RKO (cell line): ENCODE measurements around the gene ADCY1.

Experiments used
- DNase-seq: peaks from one replicate; pipeline ENCODE4 v3.0.0-alpha.2; 2016; ENCODE audit warnings: low spot score

The ADCY1 gene

DNA sequence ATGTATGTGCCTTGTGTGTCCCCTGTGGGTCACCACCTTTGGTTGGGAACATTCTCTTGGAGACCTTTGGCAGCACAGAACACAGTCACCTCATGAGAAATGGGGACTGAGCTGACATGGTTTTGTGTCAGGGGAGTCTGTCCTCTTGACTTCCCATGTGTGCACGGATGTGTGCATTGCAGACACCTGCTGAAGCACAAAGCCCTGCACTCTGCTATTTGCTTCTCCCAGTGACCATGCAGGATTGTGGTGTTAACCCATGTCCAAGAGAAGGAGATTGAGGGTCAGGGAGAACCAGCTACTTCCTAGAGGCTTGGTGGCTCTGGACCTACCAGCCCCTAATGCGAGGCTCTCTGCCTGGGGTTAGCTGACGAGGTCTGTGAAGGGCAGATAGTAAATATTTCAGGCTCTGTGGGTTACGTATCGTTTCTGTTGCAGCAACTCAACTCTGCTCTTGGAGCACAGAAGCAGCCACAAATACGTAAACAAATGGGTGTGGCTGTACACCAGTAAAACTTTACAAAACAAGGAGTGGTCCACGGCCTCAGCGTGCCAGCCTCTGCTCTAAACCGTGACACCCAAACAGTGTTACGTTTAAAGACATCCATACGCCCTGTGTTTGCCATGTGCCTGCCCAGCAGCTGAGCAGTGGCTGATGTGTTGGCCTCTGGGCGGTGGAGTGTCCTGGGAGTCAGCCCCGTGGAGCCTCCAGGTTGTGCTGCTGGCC is 51.7 kb downstream of the ADCY1 start:
- DNase-seq: no peak

- no peak for DNase-seq
Measured at GRCh38 chr7:45626441-45627430, 52.6 kb downstream of the ADCY1 start.

GRCh38 chr7:45627691-45628456 is 53.7 kb downstream of the ADCY1 start:
- no peak for DNase-seq

DNA sequence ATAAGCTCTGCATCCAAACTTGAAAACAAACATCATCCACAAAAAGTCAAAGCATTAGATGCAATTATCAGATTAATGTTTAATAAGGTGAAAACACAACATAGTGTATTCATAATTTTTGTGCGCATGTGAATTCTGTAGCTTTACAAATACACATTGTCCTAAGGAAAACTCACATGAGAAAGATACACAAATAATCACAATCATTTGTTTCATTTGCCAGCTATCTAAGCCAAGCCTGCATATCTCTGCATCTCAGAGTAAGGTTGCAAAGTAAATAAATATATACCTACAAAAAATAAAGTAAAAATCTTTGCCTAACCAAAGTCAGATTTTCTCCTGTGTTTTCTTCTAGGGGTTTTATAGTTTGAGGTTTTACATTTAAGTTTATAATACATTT is 57.4 kb downstream of the ADCY1 start:
- DNase-seq: no peak

DNA sequence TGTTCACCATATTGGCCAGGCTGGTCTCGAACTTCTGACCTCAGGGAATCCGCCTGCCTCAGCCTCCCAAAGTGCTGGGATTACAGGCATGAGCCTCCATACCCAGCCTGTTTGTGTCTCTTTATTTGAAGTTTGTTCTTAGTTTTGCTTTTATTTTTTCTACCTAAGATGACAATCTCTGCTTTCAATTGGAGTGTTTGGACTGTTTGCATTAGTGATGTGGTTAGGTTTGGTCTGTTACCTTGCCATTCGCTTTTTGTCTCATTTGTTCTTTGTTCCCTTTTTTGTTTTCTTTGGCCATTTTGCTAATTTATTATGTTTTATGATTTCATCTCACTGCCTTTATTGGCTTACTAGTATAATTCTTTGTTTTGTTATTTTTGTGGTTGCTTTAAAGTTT is 62.6 kb downstream of the ADCY1 start:
- DNase-seq: no peak

DNA sequence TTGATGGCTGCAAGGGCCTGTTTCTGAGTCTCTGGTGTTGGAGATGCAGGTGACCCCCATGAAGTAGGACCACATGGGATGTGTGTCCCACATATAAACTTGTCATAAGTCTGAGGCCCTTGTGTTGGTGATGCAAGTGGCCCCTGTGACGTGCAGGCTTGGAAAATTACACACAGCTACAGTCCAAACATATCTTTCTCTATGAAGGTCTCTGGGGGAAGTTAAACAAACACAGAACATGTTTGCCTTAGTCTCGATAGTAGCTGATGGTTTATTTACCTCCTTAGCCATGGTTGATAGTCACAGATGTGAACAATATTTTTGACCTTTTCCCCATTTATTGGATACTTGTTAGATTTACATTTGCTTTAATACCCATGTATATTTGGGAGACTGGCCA is 64.7 kb downstream of the ADCY1 start:
- no peak for DNase-seq

DNA sequence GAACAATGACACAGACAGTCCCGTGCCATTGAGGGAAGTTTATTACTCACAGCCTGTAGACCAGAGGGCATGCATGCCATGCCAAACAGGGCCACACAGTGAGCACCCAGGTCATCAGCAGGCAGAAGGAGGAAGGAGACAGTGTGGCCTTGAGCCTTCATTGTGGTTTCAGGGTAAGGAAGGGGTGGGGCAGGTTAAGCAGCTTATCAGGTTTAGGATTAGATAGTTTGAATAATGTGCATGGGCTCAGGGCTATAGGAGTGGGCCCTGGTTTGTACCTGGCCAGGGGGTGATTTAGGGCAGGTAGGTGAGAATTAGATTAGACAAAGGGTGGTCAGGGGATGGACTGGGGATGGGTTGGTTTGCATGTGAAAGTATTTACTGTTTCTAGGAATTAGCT is 67.9 kb downstream of the ADCY1 start:
- no peak for DNase-seq

DNA sequence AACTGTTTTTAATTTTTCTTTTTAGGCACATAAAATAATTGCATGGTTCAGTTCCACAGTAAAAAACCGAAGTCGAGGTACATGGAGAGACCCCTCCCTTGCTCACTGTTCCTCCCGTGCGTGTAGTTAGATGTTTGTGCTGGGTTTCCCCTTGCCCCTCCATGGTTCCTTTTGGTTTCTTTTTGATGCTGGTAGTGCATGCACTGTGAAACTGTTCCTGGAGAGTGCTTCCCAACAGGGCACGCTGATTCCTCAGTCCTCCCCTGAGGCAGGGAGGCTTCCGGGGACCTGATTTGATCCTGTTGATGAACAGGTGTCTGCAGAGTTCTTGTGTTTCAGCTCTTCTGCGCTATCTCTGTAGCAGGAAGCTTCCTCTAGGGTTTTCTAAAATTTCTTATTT is 69.5 kb downstream of the ADCY1 start:
- no peak for DNase-seq

DNA sequence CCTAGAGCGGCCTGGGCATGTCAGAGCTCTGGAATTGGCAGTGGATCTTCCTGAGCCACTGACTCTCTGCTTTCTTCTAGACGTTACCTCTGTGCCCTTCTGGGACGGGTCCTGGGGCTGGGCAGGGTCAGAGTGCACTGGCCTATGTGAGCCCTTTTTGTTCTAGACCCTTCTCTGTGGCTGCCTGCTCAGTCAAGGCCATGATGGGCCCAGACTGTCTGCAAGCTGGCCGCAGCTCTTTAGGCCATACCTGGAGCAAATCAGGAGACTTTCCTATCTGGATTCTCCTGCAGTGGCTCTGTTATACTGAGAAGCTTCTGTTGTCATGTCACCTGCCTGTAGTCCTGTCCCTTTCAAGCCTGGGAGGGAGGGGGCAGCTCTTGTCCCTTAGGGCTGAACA is 70.1 kb downstream of the ADCY1 start:
- no peak for DNase-seq

- no peak for DNase-seq
Measured at GRCh38 chr7:45645141-45645969, 71.2 kb downstream of the ADCY1 start.

GRCh38 chr7:45646207-45646821 is 72.1 kb downstream of the ADCY1 start:
- DNase-seq: no peak

DNA sequence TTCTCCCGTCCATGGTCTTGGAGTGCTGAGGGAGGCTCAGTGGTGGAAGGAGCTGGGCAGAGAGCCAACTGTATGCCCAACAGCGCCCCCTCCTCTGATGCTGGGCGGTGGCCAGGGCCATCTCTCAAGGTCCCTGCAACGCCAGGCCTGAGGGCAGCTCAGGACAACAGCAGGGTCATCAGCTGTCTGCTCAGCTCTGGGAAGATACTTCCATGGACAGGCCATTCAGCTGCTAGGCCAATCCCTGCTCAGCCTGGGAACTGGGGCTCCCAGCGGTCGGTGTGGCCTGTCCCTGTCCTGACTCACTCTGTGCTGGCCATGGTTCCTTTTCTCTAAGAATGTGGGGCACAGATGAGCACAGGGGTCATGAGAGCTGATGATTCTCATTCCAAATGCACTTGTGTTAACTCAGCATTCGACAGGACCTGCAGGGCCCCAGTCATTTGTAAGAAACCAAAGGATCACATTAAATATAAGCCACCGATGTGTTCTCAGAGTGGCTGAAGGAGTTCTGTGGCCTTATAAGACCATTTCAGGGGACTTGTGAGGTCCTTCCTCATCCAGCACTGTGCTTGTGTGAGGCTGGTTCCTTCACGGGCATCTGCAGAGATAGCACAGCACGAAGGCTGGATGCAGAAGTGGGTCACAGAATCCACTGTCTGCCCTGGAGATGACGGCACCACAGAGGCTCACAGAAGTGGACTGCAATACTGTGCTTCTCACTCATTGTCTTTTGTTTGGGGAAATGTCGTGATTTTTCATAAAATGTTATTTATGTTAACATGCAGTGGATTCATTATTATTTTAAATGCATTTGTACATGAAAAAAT is 73.0 kb downstream of the ADCY1 start:
- DNase-seq: no peak

GRCh38 chr7:45647967-45648670 is 74.0 kb downstream of the ADCY1 start:
- DNase-seq: no peak

- no peak for DNase-seq
Measured at GRCh38 chr7:45648671-45648995, 74.5 kb downstream of the ADCY1 start.

DNA sequence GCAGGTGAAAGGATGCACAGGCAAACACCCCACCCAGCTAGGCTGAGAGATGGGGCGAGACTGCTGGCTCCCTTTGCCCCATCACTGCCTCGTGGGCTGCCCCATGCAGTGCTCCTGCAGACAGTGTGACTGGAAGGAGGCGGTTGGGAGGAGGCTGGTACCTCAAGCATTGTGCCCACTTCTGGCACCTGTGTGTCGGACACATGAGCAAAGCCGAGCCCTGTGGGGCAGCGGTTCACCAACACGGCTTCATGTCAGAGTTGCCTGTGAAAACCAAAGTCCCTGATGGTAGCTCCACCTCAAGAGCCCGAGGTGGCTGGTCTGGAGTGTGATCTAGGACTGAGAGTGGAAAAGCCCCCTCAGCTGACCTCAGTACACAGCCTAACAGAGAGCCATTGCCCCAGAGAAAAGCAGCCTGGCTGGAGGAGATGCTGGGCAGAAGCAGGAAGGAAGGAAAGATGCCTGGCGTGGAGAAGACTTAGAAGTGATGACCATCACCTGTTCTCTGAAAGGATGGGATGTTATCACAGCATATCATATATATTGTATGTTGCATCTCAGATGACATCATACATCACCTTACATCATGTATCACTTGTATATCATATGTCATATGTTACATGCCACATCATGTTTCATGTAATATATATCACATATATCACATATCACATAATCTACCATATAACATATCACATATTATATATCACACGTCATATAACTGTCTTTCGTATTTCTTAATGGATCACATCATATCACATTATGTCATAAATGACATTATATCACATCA is 75.6 kb downstream of the ADCY1 start:
- no peak for DNase-seq

DNA sequence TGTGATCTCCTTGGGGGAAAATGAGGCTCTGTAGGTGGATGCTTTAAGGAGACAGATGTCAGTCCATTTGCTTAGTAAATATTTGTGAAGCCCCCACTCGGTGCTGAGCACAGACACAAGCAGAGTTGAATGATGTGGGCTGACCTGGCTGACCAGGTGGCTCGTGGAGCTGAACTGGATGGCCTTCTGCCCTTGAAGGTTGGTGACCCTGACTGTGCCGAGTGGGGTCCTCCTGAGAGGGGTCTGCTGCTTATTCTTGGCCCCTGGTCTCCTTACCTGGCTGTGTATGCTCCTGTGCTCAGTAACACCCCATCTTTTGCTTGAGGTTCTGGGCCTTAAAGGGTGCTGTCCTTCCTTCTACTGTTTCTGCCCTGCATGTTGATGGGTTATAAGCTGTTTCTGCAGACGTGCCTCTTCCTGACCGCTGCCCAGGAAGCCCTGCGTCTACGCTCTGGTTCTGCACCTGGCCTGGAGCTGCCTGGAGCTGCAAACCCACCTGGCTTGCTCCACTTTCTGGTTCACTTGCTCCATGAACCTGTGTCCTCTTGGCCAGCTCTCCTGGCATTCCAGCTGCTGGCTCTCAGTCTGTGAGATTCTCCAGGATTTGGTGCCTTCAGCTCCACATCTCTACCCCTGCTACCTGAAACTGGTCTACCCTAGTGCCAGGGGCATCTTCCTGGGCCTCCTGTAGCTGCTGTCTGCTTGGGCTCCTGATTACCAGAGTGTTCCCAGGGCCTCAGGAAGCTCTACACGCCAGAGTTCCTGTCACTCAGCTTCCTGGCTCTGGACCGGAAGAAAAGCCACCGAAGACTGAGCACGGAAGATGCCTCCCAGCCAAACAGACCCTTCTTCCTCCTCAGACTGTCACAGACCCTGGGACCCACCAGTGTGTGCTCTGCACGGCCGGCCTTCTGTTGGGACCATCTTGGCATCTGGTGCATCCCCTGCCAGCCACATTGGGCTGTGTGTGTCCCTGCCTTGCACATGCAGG is 76.5 kb downstream of the ADCY1 start:
- DNase-seq: no peak

DNA sequence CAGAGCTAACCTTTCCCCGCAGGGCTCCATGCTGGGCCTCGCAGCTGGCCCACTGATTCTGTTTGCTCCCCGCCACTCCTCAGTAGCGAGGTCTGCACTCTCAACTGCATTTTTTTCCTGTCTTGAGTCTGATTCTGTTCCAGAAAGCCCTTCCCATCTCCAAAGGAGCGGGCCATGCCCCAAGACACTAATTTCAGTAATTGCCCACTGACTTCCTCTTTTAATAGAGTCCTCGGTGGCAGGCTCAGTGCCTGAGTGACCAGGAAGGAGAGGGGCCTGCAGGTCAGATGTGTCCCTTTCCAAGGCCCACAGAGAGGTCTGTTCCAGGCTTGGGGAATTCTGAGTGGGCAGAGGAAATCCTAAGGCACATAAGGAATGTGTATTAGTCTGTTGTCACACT is 77.4 kb downstream of the ADCY1 start:
- DNase-seq: no peak

- no peak for DNase-seq
Measured at GRCh38 chr7:45652630-45653029, 78.5 kb downstream of the ADCY1 start.
